Astrocyte of the cerebellum (primary cell): ENCODE results near the gene NFATC2IP.

Experiments used
- DNase-seq: peaks from one replicate; pipeline ENCODE4 v3.0.0-alpha.2; 2011; ENCODE audit warnings: low read depth
- H3K4me3 ChIP-seq: 2 replicates; pipeline ENCODE4 v1.5.1; 2011; ENCODE audit warnings: mild to moderate bottlenecking, low read depth, low read length, moderate library complexity
- CTCF ChIP-seq: IDR thresholded peaks from 2 replicates; pipeline ENCODE4 v1.5.1; 2012; ENCODE audit warnings: low read length, low read depth, moderate library complexity, mild to moderate bottlenecking; ENCODE audit errors: missing control alignments
- in situ Hi-C: cut with HindIII; loops from 2 replicates; pipeline ENCODE4 v1.10.0; 2017; ENCODE audit warnings: low sequenced_read_pairs

The NFATC2IP gene

GRCh38 chr16:28905229-28905754 lies 45.4 kb upstream of the NFATC2IP start:
- DNase-seq, result no peak
- no peak overlapping the region for H3K4me3 ChIP-seq
- no peak for TF ChIP-seq CTCF
- in situ Hi-C loops, result no loop called here

GRCh38 chr16:28905800-28906372 lies 44.9 kb upstream of the NFATC2IP start:
- in situ Hi-C loops, result no loop called here
- no peak for TF ChIP-seq CTCF
- no peak for DNase-seq
- no peak overlapping the region for H3K4me3 ChIP-seq

GRCh38 chr16:28910086-28911031 lies 40.4 kb upstream of the NFATC2IP start:
- TF ChIP-seq CTCF, result no peak
- in situ Hi-C loops, result no loop called here
- H3K4me3 ChIP-seq, result no peak overlapping the region
- no peak for DNase-seq

GRCh38 chr16:28912558-28912957 lies 38.2 kb upstream of the NFATC2IP start:
- no peak for TF ChIP-seq CTCF
- DNase-seq, result no peak
- in situ Hi-C loops, result no loop called here
- no peak overlapping the region for H3K4me3 ChIP-seq

GRCh38 chr16:28913946-28914724 lies 36.6 kb upstream of the NFATC2IP start:
- in situ Hi-C loops, result no loop called here

More at GRCh38 chr16:28913946-28914724, 36.6 kb upstream of the NFATC2IP start:
- no peak for TF ChIP-seq CTCF
- DNase-seq, result no peak
- H3K4me3 ChIP-seq, result no peak overlapping the region
